GM18505 (cell line): ENCODE data around the gene MED31.

Experiments used
- ATAC-seq: cut with Tn5 transposase; IDR thresholded peaks from one replicate; pipeline ENCODE4 v1.9.1; 2021; ENCODE audit not compliant: unreplicated experiment
- POLR2A ChIP-seq: IDR thresholded peaks from 4 replicates; pipeline ENCODE4 v1.6.1; 2011; ENCODE audit warnings: borderline replicate concordance; ENCODE audit not compliant: insufficient read depth, insufficient read length; ENCODE audit errors: extremely low read depth

MED31 gene

DNA sequence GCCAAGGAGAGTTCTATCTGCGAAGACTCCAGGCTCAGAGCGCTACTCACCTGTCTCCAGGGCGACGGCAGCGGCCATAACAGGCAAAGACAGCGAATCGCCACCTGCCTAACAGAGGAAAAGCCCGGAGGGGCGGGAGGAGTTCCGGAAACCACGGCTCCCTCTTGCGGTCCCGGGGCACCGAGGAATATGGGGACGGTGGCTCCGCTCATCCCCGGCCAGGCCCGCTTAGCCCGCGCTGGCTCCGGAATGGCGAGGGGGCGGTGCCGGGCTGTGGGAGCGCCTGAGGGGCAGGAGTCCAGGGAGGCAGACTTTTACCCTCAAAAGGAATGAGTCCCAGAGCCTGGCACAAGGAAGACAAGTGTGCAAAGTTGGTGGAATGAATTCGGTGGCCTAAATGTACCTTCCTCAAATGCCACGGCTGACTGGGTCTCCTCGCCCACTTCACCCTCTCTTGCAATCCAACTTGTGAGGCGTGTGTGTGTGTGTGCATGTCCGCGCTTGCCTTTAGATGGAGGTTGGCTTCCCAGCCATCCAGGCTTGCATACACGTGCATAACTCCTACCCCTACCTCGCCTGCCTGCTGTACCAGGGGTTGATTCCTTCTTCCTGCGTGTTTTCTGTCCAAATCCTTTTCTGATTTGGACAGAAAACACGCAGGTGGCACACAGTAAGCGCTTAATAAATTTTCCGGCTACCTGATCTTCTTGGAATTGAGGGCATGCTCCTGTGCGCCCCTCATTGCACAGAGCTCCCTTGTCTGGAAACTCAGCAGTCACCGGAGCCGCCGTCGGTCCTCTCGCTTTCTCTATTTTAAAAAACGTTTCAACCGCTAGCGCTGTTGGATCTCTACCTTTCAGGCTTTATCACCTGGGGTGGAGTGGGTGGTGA, 3.7 kb upstream of the MED31 start:
- ATAC-seq = no peak

DNA sequence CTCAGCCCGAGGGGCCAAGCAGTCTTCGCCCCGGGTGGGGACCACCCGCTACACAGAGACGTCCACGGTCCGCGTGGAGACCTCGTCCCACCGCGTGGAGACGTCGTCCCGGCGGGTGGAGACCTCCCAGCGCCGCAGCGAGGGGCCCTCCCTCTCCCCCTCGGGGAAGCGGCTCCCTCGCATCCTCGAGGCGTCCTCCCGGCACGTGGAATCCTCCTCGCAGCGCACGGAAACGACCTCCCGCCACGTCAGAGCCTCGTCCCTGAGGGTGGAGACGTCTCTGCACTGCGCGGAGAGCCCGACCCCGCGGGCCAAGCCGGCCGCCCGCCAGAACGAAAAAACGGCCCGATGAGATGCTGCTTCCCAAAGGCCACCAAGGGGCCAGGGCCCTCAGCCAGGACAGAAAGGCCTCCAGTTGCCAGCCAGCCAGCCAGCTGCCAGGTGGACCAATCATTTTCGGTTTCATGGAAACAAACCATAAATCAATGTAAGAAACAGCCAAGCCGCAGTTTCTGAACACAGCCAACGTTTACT, 581 bp upstream of the MED31 start:
- peak; percentile 6 for ATAC-seq
- TF ChIP-seq POLR2A = no peak

More for the DNA sequence above, 3.7 kb upstream of the MED31 start:
- no peak for TF ChIP-seq POLR2A

DNA sequence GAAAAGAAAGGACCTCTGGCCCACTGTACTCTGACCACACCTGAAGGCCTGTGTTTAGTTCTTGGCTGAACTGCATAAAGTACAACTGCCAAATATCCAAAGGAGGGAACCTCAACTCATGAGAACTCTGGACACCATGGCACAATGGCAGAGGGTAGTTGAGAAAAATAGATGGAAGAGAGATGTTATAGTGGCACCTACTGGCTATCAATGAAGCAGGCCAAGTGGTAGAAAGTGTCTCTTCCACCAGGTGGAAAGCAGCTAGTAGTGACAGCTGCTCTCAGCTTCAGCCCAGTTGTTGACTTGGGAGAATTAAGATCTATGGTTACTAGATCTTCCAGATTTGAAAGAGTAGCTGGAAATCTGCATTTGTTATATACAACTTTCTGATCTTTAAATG, 3.2 kb downstream of the MED31 start:
- no peak for ATAC-seq
- TF ChIP-seq POLR2A = no peak

DNA sequence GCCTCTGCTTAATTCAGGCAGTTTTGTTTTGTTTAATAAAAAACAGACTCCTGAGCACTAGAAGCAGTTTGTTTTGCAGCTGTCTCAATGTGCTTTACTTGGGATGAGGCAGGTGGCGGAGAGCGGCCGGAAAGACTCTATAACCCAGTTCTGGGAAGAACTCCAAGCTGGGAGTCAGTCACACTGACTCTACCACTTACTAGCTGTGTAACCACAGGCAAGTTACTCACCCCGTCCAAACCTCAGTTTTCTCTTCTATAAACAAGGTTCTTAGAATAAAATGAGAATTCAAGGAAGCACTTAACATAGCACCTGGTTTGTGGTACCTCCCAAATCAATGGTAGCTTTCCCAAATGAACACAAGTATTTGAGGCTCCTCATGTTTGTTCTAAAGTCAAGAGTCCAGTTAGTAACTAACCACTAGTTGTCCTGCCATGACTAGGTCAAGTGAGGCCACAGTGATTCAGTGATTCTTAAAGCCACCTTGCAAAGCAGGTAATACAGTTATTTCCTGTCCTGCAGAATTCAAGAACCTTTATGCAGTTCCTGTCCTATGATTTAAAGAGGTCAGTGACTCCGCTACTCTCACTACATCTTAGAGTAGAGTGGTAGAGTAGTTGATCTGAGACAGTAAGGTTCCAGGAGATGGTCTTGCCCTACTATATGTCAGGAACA, 7.8 kb downstream of the MED31 start:
- TF ChIP-seq POLR2A = no peak
- ATAC-seq = no peak

DNA sequence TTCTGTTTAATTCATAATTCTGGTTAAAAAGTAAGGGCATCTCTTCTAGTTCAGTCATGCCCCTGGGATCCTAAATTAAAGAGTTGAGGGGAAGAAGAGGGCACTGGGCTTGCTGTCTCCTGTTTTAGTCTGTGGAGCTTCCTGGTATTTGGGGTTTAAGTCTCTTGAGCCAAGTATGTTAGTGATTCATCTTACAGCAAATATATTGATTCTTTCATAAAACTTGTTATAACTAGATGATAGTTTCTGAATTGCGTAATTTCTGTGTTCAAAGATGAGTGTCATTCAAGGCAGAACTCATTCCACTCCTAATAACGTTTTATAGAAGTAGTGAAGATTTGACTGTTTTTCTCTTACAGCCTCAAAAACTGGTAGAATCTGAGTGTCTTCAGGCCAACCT, 8.8 kb downstream of the MED31 start:
- ATAC-seq = no peak
- TF ChIP-seq POLR2A = no peak

DNA sequence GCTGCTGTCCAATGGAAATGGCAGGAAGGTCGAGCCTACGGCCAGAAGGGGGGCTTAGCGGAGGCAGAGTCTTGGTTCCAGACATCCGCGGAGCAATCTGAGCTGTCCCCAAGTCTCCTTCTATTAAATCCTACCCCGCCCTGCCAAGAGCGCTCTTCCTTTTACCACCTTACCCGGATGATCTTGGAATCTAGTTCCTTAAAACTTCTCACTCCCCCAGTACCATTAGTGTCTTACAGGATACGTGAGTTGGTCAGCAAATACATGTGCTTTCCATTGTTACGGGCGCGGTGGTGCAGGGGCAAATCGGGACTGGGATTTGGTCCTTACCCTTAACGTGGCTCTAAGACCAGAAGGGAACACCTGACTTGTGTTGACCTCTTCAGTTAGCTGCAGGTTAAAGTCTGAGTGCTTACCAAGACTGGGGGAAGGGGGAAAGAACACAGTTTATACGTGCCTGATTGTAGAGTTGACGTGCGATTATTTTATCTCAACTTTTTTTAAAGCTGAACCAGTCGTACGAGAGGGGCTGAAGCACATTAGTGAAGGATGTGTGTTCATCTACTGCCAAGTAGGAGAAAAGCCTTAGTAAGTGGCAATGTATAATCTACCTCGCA, 10.1 kb downstream of the MED31 start:
- no peak for TF ChIP-seq POLR2A
- peak; percentile 1 for ATAC-seq

DNA sequence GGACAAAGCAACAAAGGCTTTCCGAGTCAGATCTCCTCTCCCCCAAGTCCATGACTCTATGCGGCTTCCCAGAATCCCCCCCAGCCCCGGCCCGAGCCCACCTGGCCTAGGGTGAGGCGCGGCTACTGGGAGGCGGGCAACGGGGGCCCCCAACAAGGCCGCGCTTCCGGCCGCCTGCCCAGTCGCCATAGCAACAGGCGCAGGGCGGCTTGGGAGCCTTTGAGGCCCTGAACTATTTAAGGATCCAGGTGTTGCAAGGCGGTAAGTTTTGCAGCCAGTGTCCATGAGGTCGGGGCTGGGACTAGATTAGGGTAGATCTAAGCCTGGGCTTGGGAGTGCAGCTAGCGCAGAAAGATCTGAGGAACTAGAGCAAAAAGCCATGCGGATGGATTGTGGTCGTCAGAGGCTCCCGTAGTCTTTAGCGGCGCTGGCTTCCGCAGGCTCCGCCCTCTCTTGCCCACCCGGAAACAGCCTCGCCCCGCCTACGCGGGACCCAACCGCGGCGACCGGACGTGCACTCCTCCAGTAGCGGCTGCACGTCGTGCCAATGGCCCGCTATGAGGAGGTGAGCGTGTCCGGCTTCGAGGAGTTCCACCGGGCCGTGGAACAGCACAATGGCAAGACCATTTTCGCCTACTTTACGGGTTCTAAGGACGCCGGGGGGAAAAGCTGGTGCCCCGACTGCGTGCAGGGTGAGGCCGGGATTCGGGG, 10.7 kb downstream of the MED31 start, which contains the start of the genes KIAA0753 and TXNDC17:
Gene KIAA0753, minus strand, starts transcription at position 176 of the 711 bp plus-strand sequence. CDS start 5,608 bp downstream, outside the sequence.
Gene TXNDC17, plus strand, starts transcription at position 525 of the 711 bp plus-strand sequence. Its CDS starts 23 bp downstream, at position 548.
- ATAC-seq = peak; percentile 81
- peak; percentile 98 for TF ChIP-seq POLR2A

DNA sequence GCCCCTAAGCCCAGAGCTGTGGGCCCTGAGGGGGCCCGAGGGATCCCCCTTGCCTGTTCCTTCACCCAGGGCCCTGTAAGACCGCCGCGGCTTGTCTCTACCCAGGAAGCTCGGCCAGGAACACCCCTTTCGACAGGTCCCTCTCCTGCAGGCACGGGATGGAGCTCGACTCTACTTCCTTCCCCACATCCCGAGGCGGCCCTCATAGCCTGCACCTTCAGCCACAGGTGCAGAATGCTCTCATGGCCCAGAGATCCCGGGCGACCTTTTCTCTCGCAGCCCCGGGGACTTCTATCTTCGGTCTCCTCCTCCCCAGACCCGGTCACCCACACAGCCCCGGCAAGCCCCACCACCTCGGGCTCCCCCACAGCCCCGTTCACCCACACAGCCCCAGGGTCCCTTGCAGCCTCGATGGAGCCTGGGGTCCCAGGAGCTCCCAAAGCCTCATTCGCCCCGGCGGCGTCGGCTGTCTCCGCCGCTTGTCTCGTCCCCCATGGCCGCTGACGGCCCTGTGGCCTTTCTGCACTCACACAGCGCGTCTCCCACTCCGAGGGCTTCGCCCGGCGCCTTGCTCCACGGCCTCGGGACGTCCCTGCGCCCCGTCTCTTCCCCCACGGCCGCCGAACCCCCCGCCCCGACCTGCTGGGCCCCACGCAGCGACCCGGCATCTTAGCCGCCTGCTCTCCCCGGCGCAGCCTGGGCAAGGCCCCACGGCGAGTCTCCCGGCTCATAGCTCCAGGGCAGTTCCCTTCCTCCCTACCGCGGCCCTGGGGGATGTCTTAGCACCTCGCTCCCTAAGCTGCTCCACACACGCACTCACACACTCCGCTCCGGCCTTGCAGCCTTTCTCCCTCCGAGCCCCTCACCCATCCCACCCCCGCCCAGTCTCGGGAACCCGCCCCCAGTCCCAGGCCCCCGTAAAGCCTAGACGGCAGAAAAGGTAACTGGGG, 11.5 kb downstream of the MED31 start:
- no peak for ATAC-seq
- no peak for TF ChIP-seq POLR2A

DNA sequence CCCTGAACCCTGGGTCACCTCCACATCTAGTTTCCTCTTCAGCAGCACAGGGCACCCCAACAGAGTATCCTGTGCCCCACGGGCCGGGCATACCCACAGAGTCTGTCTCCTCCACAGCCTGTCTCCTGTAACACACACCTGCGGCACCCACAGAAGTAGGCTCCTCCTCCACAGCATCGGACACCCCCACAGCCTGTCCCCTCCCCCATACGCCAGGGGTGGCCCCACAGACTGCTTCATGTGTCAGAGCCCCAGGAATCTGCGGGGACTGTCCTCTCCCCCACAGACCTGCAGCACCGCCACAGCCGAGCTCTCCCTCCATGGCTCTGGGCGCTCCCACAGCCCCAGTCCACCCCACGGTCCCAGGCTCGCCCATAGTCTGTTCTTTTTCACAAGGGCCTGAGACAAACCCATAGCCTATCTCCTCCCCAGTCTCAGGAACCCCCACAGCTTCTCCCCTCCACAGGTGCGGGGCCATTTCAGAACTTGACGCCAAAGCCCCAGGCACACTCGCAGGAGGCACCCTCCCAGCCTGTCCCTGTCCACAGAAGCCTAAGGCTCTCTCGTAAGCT, 12.3 kb downstream of the MED31 start:
- no peak for ATAC-seq
- no peak for TF ChIP-seq POLR2A

DNA sequence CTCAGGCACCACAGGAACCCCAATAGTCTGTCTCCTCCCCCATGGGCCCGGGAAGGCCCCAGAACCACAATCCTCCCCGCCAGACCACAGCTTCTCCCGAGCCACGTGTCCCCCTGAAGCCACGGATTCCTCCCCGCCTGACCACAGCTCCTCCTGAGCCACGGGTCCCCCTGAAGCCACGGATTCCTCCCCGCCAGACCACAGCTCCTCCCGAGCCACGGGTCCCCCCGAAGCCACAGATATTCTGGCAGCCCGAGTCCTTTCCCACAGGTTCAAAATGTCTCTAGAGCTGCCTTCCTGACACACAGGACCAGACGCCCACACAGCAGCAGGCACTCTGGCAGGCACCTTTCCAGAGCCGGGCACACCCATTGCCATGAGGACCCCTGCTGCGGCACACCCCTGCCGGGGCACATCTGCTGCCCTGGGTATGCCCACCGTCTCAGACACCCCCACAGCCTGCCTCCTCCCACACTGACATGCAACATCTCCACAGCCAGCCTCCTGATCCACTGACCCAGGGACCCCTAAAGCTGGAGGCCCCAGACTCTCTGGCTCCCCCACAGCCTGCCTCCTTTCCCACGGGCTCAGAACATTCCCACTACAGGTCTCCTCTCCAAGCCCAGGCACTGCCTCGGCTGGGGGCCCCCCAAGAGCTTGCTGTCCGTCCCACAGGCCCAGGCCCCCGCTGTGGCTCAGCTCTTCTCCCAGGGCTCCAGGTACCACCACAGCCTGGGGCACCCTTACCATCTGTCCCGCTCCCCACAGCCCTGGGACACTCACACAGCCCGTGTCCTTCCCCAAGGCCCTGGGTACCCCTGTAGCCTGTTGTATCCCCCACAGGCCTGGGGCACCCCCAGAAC, 13.1 kb downstream of the MED31 start:
- ATAC-seq = no peak
- TF ChIP-seq POLR2A = no peak
